ENCODE measurements around the gene TAOK3.
A peak's percentile ranks its signal among the peaks of the same experiment; 100 is the strongest.

Gene TAOK3

DNA sequence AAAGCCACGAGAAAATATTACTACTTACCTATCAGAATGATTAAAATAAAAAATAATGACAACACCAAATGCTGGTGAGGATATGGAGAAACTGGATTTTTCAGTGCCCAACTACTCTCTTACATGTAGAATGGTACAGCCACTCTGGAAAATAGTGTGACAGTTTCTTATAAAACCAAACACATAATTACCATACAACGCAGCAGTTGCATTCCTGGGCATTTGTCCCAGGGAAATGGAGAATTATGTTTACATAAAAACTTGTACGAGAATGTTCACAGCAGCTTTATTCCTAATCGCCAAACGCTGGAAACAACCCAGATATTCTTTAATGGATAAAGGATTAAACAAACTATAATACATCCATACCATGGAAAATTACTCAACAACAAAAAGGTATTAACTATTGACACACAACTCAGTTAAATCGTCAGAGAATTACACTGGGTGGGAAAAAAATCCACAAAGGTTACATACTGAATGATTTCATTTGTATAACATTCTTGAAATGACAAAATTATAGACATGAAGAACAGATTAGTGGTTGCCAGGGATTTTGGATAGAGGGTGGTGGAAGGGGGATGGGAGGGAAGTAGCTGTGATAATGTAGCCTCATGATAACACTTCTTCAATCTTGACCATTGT is 35.4 kb downstream of the TAOK3 start:
- FAIRE-seq (peak; percentile 64), DNase-seq (ENCODE audit: insufficient read length, low spot score) (no peak)
- TF ChIP-seq POLR2A (IDR thresholded peaks at IDR 0.05; ENCODE audit: low read depth, low read length) = no peak

DNA sequence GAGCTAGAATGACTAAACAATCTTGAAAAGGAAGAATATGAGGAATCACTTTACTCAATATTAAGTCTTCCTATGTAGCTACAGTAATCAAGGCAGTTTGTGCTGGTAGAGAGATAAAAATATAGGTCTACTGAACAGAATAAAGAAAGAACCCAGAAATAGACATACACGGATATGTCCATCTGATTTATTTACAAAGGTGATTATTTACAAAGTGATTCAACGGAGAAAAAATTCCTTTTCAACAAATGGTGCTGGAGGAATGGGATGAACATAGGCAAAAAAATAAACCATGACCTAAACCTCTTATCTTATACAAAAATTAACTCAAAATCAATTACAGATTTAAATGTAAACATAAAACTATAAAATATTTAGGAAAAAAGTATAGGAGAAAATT is 36.6 kb downstream of the TAOK3 start:
- no peak for TF ChIP-seq POLR2A (IDR thresholded peaks at IDR 0.05; ENCODE audit: low read depth, low read length)
- FAIRE-seq (no peak), DNase-seq (ENCODE audit: insufficient read length, low spot score) (no peak)

DNA sequence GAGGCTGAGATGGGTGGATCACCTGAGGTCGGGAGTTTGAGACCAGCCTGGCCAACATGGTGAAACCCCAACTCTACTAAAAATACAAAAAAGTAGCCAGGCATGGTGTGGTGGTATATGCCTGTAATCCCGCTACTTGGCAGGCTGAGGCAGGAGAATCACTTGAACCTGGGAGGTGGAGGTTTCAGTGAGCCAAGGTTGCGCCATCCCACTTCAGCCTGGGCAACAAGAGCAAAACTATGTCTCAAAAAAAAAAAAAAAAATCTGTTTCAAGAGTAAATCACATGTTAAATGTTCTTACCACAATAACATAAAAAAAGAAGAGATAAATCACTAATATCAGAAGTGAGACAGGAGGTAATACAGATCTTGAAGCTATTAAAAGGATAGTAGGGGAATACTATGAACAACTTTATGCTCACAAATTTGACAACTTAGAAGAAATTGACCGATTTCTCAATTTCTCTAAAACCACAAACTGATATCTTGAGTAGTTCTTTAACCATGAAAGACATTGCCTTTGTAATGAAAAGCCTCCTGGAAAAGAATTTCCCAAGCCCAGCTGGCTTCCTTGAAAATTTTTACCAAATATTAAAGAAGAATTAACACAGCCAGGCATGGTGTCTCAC is 37.7 kb downstream of the TAOK3 start:
- FAIRE-seq (no peak), DNase-seq (ENCODE audit: insufficient read length, low spot score) (no peak)
- no peak for TF ChIP-seq POLR2A (IDR thresholded peaks at IDR 0.05; ENCODE audit: low read depth, low read length)

DNA sequence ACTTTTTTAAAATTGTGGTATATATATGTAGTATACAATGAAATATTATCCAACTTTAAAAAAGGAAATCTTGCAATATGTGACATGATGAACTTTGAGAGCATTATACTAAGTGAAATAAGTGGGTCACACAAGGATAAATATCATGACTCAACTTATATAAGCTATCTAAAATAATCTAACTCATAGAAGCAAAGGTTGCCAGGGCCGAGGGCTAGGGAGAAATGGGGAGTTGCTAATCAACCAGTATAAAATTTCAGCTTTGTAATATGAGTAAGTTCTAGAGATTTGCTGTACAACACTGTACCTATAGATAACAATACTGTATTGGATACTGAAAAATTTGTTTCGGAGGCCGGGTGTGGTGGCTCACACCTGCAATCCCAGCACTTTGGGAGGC is 38.5 kb downstream of the TAOK3 start:
- FAIRE-seq (no peak), DNase-seq (ENCODE audit: insufficient read length, low spot score) (no peak)
- no peak for TF ChIP-seq POLR2A (IDR thresholded peaks at IDR 0.05; ENCODE audit: low read depth, low read length)

DNA sequence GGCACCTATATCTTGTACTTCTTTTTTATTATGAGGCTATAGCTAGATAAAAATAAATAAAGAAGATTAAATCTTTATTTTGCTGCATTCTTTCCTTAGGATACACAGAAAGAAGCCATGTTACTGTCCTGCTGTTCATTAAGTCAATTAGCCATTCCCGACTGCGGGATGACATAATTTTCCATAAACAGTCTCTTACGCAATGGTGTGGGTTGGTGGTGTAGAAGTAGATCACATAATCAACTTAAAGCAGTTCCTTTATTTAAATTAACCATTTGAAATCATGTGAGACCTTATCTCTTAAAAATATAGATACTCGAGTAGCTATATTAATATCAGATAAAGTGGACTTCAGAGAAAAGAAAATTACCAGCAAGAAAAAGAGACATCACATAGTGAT is 40.2 kb downstream of the TAOK3 start:
- DNase-seq (ENCODE audit: insufficient read length, low spot score) = no peak
- FAIRE-seq = no peak
- TF ChIP-seq POLR2A (IDR thresholded peaks at IDR 0.05; ENCODE audit: low read depth, low read length) = no peak

DNA sequence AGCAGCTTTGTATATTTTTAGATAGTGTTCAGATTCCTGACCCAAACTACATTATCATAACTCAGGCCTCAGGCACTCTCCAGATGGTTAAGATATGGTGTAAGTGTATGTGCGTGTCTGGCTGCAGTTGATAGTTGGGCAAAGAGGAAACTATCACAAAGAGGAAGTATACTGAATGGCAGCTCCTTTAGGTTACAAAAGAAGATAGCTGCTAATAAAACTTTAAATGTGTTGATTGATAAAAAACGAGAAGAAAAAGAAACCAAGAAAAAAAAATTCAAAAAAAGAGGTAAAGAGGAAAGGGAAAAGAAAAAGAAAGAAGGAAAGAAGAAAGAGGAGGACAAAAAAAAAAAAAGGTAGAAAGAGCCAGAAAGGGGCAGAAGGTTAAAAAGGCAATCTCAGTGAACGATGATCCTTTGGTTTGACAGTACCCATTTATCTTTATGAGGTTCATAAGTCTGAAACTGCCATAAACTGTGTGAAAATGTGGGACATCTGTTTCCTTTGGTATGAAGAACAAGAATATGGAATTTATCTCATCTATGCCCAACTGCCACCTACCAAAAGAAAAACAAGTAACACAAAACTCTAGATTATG is 42.2 kb downstream of the TAOK3 start:
- DNase-seq (ENCODE audit: insufficient read length, low spot score) (no peak), FAIRE-seq (peak; percentile 27)
- no peak for TF ChIP-seq POLR2A (IDR thresholded peaks at IDR 0.05; ENCODE audit: low read depth, low read length)

DNA sequence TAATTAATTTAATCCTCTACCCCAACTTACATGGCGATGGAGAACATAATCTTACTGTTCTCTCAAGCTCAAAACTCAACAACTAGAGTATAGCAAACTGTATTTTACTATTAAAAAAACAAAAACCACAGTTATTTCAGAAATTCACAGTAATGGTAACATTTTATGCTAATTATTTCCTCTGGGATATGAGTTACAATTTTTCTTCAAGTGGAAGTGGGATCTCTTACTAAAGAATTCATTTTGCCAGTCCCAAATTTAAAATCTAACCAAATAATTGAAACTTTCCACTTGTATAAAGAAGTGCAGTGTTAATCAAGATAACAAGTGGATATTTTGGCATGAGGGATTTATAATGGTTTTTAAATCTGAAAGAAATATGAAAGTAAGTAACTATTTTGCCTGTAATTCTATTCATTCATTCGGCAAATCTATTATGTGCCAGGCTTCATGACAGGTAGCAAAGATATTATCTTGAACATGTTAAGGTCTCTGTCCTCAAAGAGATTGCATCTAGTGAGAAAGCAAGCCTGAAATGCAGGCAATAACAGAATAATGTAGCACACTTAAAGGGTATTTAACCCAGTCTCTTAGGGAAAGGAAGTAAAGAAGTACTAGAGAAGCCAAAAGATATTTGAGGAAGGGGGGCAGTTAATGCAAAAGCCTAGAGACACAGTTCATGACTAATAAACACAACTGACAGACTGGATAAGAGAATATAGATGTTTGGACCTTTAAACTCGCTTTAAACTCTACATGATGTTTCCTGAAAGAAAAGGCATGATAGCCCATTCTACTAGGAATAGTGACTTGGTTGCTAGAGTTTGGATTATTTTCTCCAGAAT is 44.0 kb downstream of the TAOK3 start:
- DNase-seq (ENCODE audit: insufficient read length, low spot score) (no peak), FAIRE-seq (peak; percentile 52)
- no peak for TF ChIP-seq POLR2A (IDR thresholded peaks at IDR 0.05; ENCODE audit: low read depth, low read length)

DNA sequence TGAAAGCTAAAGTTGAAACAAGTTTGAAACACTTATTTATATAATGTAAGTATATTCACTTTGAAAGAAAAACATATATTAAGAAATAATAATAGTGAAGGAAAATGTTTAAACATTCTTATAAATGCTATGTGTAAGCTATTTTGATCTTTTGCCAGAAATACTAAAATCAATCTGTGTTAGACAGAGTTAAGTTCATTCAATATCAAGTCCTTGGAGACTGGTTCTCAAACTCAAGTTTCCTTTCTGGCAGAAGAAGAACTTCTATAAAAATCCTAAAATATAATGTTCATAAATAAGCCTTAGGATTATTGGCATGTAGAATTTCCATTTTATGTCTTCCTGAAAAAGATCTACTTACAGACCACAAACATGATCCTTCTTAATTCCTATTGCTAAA is 45.3 kb downstream of the TAOK3 start:
- DNase-seq (ENCODE audit: insufficient read length, low spot score) (no peak), FAIRE-seq (no peak)
- TF ChIP-seq POLR2A (IDR thresholded peaks at IDR 0.05; ENCODE audit: low read depth, low read length) = no peak

DNA sequence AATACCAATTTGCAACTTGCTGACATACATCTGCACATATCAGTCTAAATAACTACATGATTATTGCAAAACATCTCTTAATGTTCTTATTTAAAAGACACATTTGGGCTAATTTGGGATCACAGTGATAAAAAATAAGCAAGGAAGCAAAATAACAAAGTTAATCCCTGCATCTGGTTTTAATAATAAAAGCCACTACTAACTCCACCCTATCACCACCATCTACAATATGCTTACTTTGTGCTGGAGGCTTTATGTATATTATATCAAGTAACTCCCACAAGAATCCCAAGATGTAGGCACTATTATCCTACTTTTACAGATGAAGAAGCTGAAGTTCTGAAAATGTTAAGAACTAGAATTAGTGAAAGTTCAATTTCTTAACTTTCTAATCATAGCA is 45.7 kb downstream of the TAOK3 start:
- no peak for DNase-seq (ENCODE audit: insufficient read length, low spot score)
- TF ChIP-seq POLR2A (IDR thresholded peaks at IDR 0.05; ENCODE audit: low read depth, low read length) = no peak
- peak; percentile 15 for FAIRE-seq

DNA sequence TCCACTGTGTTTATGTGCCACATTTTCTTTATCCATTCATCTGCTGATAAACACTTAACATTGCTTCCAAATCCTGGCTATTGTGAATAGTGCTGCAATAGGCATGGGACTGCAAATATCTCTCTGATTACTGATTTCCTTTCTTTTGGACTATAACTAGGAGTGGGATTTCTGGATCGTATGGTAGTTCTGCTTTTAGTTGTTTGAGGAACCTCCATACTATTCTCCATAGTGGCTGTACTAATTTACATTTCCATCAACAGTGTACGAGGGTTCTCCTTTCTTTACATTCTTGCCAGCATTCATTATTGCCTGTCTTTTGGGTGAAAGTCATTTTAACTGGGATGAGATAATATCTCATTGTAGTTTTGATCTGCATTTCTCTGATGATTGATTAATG is 47.6 kb downstream of the TAOK3 start:
- DNase-seq (ENCODE audit: insufficient read length, low spot score) (no peak), FAIRE-seq (no peak)
- TF ChIP-seq POLR2A (IDR thresholded peaks at IDR 0.05; ENCODE audit: low read depth, low read length) = no peak

DNA sequence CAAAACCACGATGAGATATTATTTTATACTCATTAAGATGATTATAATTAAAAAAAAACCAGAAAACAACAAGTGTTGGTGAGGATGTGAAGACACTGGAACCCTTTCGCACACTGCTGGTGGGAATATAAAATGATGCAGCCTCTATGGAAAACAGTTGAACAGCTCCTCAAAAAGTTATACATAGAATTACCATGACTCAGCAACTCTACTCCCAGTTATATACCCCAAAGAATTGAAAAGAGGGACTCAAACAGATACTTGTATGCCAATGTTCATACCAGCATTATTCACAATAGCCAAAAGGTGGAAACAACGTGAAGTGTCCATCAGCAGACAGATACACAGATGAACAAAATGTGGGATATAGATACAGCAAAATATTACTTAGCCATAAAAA is 53.1 kb downstream of the TAOK3 start:
- FAIRE-seq (peak; percentile 20), DNase-seq (ENCODE audit: insufficient read length, low spot score) (no peak)
- no peak for TF ChIP-seq POLR2A (IDR thresholded peaks at IDR 0.05; ENCODE audit: low read depth, low read length)

DNA sequence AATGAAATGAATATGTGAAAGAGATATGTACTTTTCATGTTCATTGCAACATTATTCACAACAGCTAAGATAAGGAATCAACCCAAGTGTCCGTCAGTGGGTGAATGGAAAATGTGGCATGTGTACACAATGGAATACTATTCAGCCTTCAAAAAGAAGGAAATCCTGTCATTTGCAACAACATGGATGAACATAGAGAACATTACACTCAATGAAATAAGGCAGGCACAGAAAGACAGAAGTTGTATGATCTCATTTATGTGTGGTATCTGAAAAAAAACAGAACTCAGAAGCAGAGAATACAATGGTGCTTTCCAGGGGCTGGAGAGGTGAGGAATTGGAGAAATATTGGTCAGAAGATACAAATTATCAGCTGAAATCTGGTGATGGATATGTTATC is 54.0 kb downstream of the TAOK3 start:
- DNase-seq (ENCODE audit: insufficient read length, low spot score) (no peak), FAIRE-seq (no peak)
- no peak for TF ChIP-seq POLR2A (IDR thresholded peaks at IDR 0.05; ENCODE audit: low read depth, low read length)

DNA sequence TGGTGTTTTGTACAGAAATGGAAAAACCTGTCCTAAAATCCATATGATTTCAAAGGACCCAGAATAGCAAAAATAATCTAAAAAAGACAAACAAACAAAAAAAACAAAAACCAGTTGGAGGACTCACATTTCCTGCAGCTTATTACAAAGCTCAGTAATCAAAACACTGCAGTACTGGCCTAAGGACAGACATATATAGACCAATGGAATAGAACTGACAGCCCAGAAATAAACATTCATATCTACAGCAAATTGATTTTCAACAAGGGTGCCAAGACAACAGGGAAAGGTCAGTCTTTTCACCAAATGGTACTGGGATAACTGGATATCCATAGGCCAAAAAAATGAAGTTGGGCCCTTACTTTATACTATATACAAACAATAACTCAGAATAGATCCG is 55.0 kb downstream of the TAOK3 start:
- DNase-seq (ENCODE audit: insufficient read length, low spot score) (no peak), FAIRE-seq (peak; percentile 65)
- TF ChIP-seq POLR2A (IDR thresholded peaks at IDR 0.05; ENCODE audit: low read depth, low read length) = no peak

DNA sequence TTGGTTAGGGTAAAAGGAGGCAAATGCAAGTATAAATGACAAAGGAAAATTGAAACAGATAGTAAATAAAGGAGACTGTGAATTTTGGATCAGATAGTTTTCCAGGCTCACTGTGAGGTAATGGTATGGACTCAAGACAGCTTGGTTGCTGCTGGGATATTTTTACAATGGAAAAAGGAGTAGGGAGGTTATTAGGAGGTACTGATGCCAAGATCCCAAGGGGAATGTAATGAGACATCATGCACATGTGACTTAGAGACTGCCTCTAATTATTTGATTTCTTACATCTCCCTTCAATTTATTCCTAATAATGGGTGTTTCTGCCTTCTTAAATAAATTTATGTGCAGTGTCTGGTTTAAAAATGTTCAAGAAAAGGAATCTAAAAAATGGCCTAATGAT is 56.9 kb downstream of the TAOK3 start:
- DNase-seq (ENCODE audit: insufficient read length, low spot score) = no peak
- FAIRE-seq = no peak
- TF ChIP-seq POLR2A (IDR thresholded peaks at IDR 0.05; ENCODE audit: low read depth, low read length) = no peak
